ENCODE measurements around the gene APEH. TPM values are rescaled to one million over a fixed set of nuclear protein-coding genes. Genes with fewer than 3 reads are reported as not detected.

APEH gene
- polyA plus RNA-seq, 4 donors = 143 to 155 (median 147) TPM

GRCh38 chr3:49723628-49724551 is 49.7 kb downstream of the APEH start, which contains the start of gene GMPPB:
Gene GMPPB, minus strand, starts transcription at chr3:49723951. Its CDS starts 225 bp downstream, at chr3:49723726.
- DNase-seq (ENCODE audit: low read depth in 4 of 4, low spot score in 3 of 4) = peak; percentile 90 to 91 (median 90)

- no peak for DNase-seq (ENCODE audit: low read depth in 4 of 4, low spot score in 3 of 4)
Observed at GRCh38 chr3:49724586-49724985, 50.4 kb downstream of the APEH start.

- no peak for DNase-seq (ENCODE audit: low read depth in 4 of 4, low spot score in 3 of 4)
Observed at GRCh38 chr3:49725906-49726681, 51.9 kb downstream of the APEH start.

- DNase-seq (ENCODE audit: low read depth in 4 of 4, low spot score in 3 of 4) = no peak
Observed at GRCh38 chr3:49727154-49727923, 53.2 kb downstream of the APEH start.

- DNase-seq (ENCODE audit: low read depth in 4 of 4, low spot score in 3 of 4) = no peak
Observed at GRCh38 chr3:49727924-49728361, 53.8 kb downstream of the APEH start.

GRCh38 chr3:49729966-49730609 is 55.9 kb downstream of the APEH start:
- no peak for DNase-seq (ENCODE audit: low read depth in 4 of 4, low spot score in 3 of 4)

- DNase-seq (ENCODE audit: low read depth in 4 of 4, low spot score in 3 of 4) = no peak
Observed at GRCh38 chr3:49732597-49732996, 58.4 kb downstream of the APEH start.

- DNase-seq (ENCODE audit: low read depth in 4 of 4, low spot score in 3 of 4) = no peak
Observed at GRCh38 chr3:49733551-49733950, 59.4 kb downstream of the APEH start.

Other genes starting within 250 kb of the APEH start
- gene NICN1, start 245.0 kb upstream of the APEH start, polyA plus RNA-seq (ENCODE audit: insufficient read length in 4 of 4) = 10 to 100 TPM; 22.6 to 33.0 (median 25.5) TPM
- gene DAG1, start 204.1 kb upstream of the APEH start, polyA plus RNA-seq (ENCODE audit: insufficient read length in 4 of 4) = 100 to 1,000 TPM; 123 to 132 (median 125) TPM
- 1 to 10 TPM in 3 of 4 donors, under 1 TPM in 1; 0.98 to 1.8 (median 1.5) TPM for gene BSN, start 119.9 kb upstream of the APEH start, polyA plus RNA-seq (ENCODE audit: insufficient read length in 4 of 4)
- gene MST1, start 15.1 kb downstream of the APEH start, polyA plus RNA-seq (ENCODE audit: insufficient read length in 4 of 4) = 100 to 1,000 TPM; 115 to 197 (median 150) TPM
- 10 to 100 TPM; 35.2 to 38.2 (median 36.8) TPM for gene RNF123, start 15.2 kb downstream of the APEH start, polyA plus RNA-seq (ENCODE audit: insufficient read length in 4 of 4)
- gene AMIGO3, start 45.3 kb downstream of the APEH start, polyA plus RNA-seq (ENCODE audit: insufficient read length in 4 of 4) = 1 to 10 TPM in 3 of 4 donors, under 1 TPM in 1; 0.94 to 2.6 (median 1.3) TPM
- 10 to 100 TPM; 12.8 to 17.0 (median 14.0) TPM for gene GMPPB, start 49.6 kb downstream of the APEH start, polyA plus RNA-seq (ENCODE audit: insufficient read length in 4 of 4)
- gene IP6K1, start 112.2 kb downstream of the APEH start, polyA plus RNA-seq (ENCODE audit: insufficient read length in 4 of 4) = 10 to 100 TPM; 54.0 to 64.2 (median 59.5) TPM
- gene CDHR4, start 125.5 kb downstream of the APEH start, polyA plus RNA-seq (ENCODE audit: insufficient read length in 4 of 4) = under 1 TPM in 1 of 4 donors, not detected in 3; 0.05 TPM
- 10 to 100 TPM; 10.3 to 13.1 (median 12.0) TPM for gene INKA1, start 128.9 kb downstream of the APEH start, polyA plus RNA-seq (ENCODE audit: insufficient read length in 4 of 4)
- gene UBA7, start 139.6 kb downstream of the APEH start, polyA plus RNA-seq (ENCODE audit: insufficient read length in 4 of 4) = 10 to 100 TPM; 35.4 to 45.3 (median 39.2) TPM
- gene TRAIP, start 182.2 kb downstream of the APEH start, polyA plus RNA-seq (ENCODE audit: insufficient read length in 4 of 4) = 10 to 100 TPM in 2 of 4 donors, 1 to 10 TPM in 2; 8.6 to 10.4 (median 9.9) TPM
- gene CAMKV, start 195.6 kb downstream of the APEH start, polyA plus RNA-seq (ENCODE audit: insufficient read length in 4 of 4) = under 1 TPM; 0.07 to 0.39 (median 0.15) TPM
- 1 to 10 TPM in 3 of 4 donors, under 1 TPM in 1; 0.84 to 1.5 (median 1.3) TPM for gene MST1R, start 229.5 kb downstream of the APEH start, polyA plus RNA-seq (ENCODE audit: insufficient read length in 4 of 4)

All from right renal pelvis (tissue), 4 donors.